ENCODE measurements around the gene DNAH9.

GRCh38 chr17:11928436-11928835 is 330.2 kb downstream of the DNAH9 start:
- TF ChIP-seq CTCF (IDR thresholded peaks at IDR 0.05; ENCODE audit: borderline replicate concordance, extremely low read depth, low read length, poor library complexity, severe bottlenecking), result no peak
- TF ChIP-seq EZH2 (IDR thresholded peaks at IDR 0.05; ENCODE audit: borderline replicate concordance, low read depth, low read length, severe bottlenecking), result no peak

Data from DND-41 (cell line).